Measurements from ENCODE around the gene BMAL1.

DNA sequence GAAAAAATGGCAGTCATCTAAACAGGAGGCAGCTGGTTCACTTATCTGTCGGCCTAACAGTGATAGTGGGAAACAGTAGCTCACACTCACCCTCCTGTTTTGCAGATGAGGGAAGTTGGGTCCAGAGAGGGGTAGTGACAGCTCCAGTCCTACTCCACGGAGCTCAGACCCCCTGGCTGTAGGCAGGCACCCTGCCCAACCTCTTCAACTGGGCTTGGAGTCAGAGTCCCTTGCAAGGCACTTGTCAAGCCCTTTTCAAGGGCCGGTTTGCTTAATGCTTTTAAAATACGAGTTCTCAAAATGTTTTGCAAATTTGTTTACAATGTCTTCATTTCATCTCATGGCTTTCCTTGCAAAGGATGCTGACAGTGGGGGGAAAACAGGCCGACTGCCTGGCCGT lies 75.1 kb downstream of the BMAL1 start:
- no peak for TF ChIP-seq POLR2A (IDR thresholded peaks at IDR 0.05; ENCODE audit: low read depth, low read length)
- TF ChIP-seq TAF1 (IDR thresholded peaks at IDR 0.05; ENCODE audit: borderline replicate concordance, low read depth, low read length): no peak
- TF ChIP-seq POLR2AphosphoS5 (IDR thresholded peaks at IDR 0.05; ENCODE audit: low read depth, low read length): no peak
